Esophagus squamous epithelium (tissue), 5 donors: Measurements from ENCODE around the gene RPA3. TPM values are rescaled to one million over a fixed set of nuclear protein-coding genes. Genes with fewer than 3 reads are reported as not detected.
A peak's percentile ranks its signal among the peaks of the same experiment; 100 is the strongest.

Experiments
- DNase-seq: peaks from one replicate; lab custom pipeline; 2025; lab: John Stamatoyannopoulos, UW
- H3K27ac ChIP-seq, 4 donors: fragments of 200-600 bp; sonication (generic); one replicate each; pipeline ENCODE4 v1.5.1; 2016 to 2019; ENCODE audit warnings: mild to moderate bottlenecking in 1 of 4
- H3K27me3 ChIP-seq, 4 donors: fragments of 200-600 bp; sonication (generic); 1 replicate in 3 of 4; 2 replicates in 1 of 4; pipeline versions ENCODE4 v1.5.1 to v1.6.0; 2017 to 2021; ENCODE audit warnings: antibody characterized with exemption in 1 of 4
- H3K36me3 ChIP-seq, 3 donors: fragments of 200-600 bp; sonication (generic); one replicate each; pipeline ENCODE4 v1.5.1; 2016 to 2019
- H3K4me1 ChIP-seq, 3 donors: fragments of 200-600 bp; sonication (generic); one replicate each; pipeline ENCODE4 v1.5.1; 2017 to 2019
- H3K4me3 ChIP-seq, 4 donors: fragments of 200-600 bp; sonication (generic); 1 replicate in 3 of 4; 2 replicates in 1 of 4; pipeline ENCODE4 v1.5.1; 2016 to 2019; ENCODE audit warnings: mild to moderate bottlenecking in 2 of 4, moderate library complexity in 1 of 4
- H3K9me3 ChIP-seq, 3 donors: fragments of 200-600 bp; sonication (generic); one replicate each; pipeline ENCODE4 v1.5.1; 2016 to 2019
- CTCF ChIP-seq, 6 experiments: fragments of 450-650 bp in 4 of 6; fragments of 200-600 bp in 2 of 6; sonication (generic) in 2 of 6; IDR thresholded peaks; one replicate each; pipeline ENCODE4 v1.5.1; 2016 to 2019; ENCODE audit warnings: antibody characterized with exemption in 6 of 6, mild to moderate bottlenecking in 4 of 6, moderate library complexity in 4 of 6
- POLR2A ChIP-seq, 4 donors: fragments of 450-650 bp; IDR thresholded peaks; one replicate each; pipeline ENCODE4 v1.6.1; 2017; ENCODE audit warnings: antibody characterized with exemption in 4 of 4, mild to moderate bottlenecking in 4 of 4, moderate library complexity in 3 of 4
- WGBS, 2 donors: methylation state at CpG; one replicate each; pipeline ENCODE4 v1.1.5; 2018; 5-methylcytosine and 5-hydroxymethylcytosine counted together
- intact Hi-C: fragments of 100-400 bp; cut with DNase I; formaldehyde crosslinking; loops from one replicate; pipeline ENCODE4 v1.15.0; 2022
- total RNA-seq, 4 donors: library from RNA; depleted of rRNA; stranded (reverse); fragments of >200 nt; gene quantifications; one replicate each; pipeline ENCODE4 v1.1.0, GENCODE V29; 2016
- donor health status: DM: yes; HTN: yes; CAD: no.

The RPA3 gene
- total RNA-seq, 4 donors from 2014 or later, result 13.0 to 29.3 (median 21.7) TPM

- H3K27ac ChIP-seq, result peak overlapping the region; percentile 67 to 88 (median 78)
- DNase-seq, result no peak
- intact Hi-C loops, result no loop called here
- no peaks in the 10 kb centered on the region for H3K27me3 ChIP-seq
- peak overlapping the region; percentile 26 to 62 (median 48) for H3K4me3 ChIP-seq
- 18 to 19% methylated on average over 5 of the region's 5 CpGs for WGBS, 2 donors
- no peaks in the 10 kb centered on the region for H3K36me3 ChIP-seq
- peaks cover 0 to 52% (median 5%) of the 10 kb centered on the region in 3 donors for H3K4me1 ChIP-seq
- TF ChIP-seq POLR2A (IDR thresholded peaks at IDR 0.05) (no peak), CTCF (IDR thresholded peaks at IDR 0.05) (peak in 5 of 6 experiments; percentile 19 to 63 (median 34))
- H3K9me3 ChIP-seq, result no peaks in the 10 kb centered on the region
Measured at GRCh38 chr7:7761340-7761973, 43.0 kb upstream of the RPA3 start.

GRCh38 chr7:7757576-7757975 lies 39.2 kb upstream of the RPA3 start:
- no peak overlapping the region for H3K4me3 ChIP-seq
- no peaks in the 10 kb centered on the region for H3K27me3 ChIP-seq
- no peaks in the 10 kb centered on the region for H3K36me3 ChIP-seq
- H3K27ac ChIP-seq, result no peak overlapping the region
- H3K9me3 ChIP-seq, result no peaks in the 10 kb centered on the region
- TF ChIP-seq POLR2A (IDR thresholded peaks at IDR 0.05) (no peak), CTCF (IDR thresholded peaks at IDR 0.05) (no peak)
- intact Hi-C loops, result loop anchor here (10.0 kb wide), 1 partner anchor 73 kb away; no protein-coding TSS in a partner anchor
- no peak for DNase-seq
- 80 to 84% methylated on average over 4 of the region's 4 CpGs for WGBS, 2 donors
- peaks cover 0 to 15% (median 5%) of the 10 kb centered on the region in 3 donors for H3K4me1 ChIP-seq

GRCh38 chr7:7756577-7756976 lies 38.2 kb upstream of the RPA3 start:
- Histone ChIP-seq H3K4me1 (peaks cover 0 to 7% (median 1%) of the 10 kb centered on the region in 3 donors), H3K27me3 (no peaks in the 10 kb centered on the region), H3K9me3 (no peaks in the 10 kb centered on the region), H3K4me3 (no peak overlapping the region), H3K27ac (no peak overlapping the region), H3K36me3 (no peaks in the 10 kb centered on the region)
- intact Hi-C loops, result loop anchor here (10.0 kb wide), 1 partner anchor 72 kb away; no protein-coding TSS in a partner anchor
- 88 to 95% methylated on average over 3 of the region's 3 CpGs for WGBS, 2 donors
- TF ChIP-seq CTCF (IDR thresholded peaks at IDR 0.05) (no peak), POLR2A (IDR thresholded peaks at IDR 0.05) (no peak)
- DNase-seq, result no peak

- H3K9me3 ChIP-seq, result no peaks in the 10 kb centered on the region
Measured at GRCh38 chr7:7751243-7752092, 33.1 kb upstream of the RPA3 start.

More at GRCh38 chr7:7751243-7752092, 33.1 kb upstream of the RPA3 start:
- WGBS, 2 donors, result 79 to 100% methylated on average over 3 of the region's 3 CpGs
- H3K27ac ChIP-seq, result no peak overlapping the region
- TF ChIP-seq CTCF (IDR thresholded peaks at IDR 0.05) (no peak), POLR2A (IDR thresholded peaks at IDR 0.05) (no peak)
- intact Hi-C loops, result loop anchor here (10.0 kb wide), 1 partner anchor 67 kb away; no protein-coding TSS in a partner anchor
- no peak for DNase-seq
- H3K4me1 ChIP-seq, result no peaks in the 10 kb centered on the region
- H3K36me3 ChIP-seq, result no peaks in the 10 kb centered on the region
- H3K27me3 ChIP-seq, result no peaks in the 10 kb centered on the region
- no peak overlapping the region for H3K4me3 ChIP-seq
